Panc1 (cell line): ENCODE measurements around the gene SHC3. TPM values are rescaled to one million over a fixed set of nuclear protein-coding genes. Genes with fewer than 3 reads are reported as not detected.

Experiments
- ATAC-seq: fragments of 200-7000 bp; cut with Tn5 transposase; 2 replicates; pipeline ENCODE4 v1.9.1; 2020; ENCODE audit warnings: mild to moderate bottlenecking, moderate library complexity
- BruUV-seq: library from RNA; stranded (reverse); fragments of 400-500 nt; replicated peaks from 2 replicates; lab custom pipeline; 2021; lab: Mats Ljungman, UMichigan
- CTCF ChIA-PET: fragments of 300-600 bp; sonication (Branson Sonifier 250); formaldehyde crosslinking; loops from one replicate; lab custom pipeline; 2022; ENCODE audit warnings: antibody characterized with exemption; lab: Charles Lee
- POLR2A ChIA-PET: fragments of 300-600 bp; sonication (Branson Sonifier 250); formaldehyde crosslinking; loops from one replicate; lab custom pipeline; 2022; ENCODE audit warnings: antibody characterized with exemption; lab: Charles Lee
- DNase-seq: peaks from one replicate; pipeline ENCODE4 v3.0.0-alpha.2; 2010; ENCODE audit warnings: low read depth, low spot score
- H3K27ac ChIP-seq: 2 replicates; pipeline ENCODE4 v1.5.1; 2011; ENCODE audit warnings: mild to moderate bottlenecking, low read length, inconsistent platforms
- H3K27me3 ChIP-seq: fragments of 200-500 bp; sonication (Bioruptor generic); 2 replicates; pipeline ENCODE4 v1.6.0; 2014; ENCODE audit warnings: low read length, inconsistent platforms; ENCODE audit not compliant: control insufficient read depth, insufficient read depth
- H3K36me3 ChIP-seq: fragments of 200-500 bp; sonication (Bioruptor generic); 2 replicates; pipeline ENCODE4 v1.5.1; 2014; ENCODE audit warnings: inconsistent platforms, mild to moderate bottlenecking, low read length, moderate library complexity; ENCODE audit not compliant: control insufficient read depth, insufficient read depth
- H3K4me1 ChIP-seq: 2 replicates; pipeline ENCODE4 v1.5.1; 2011; ENCODE audit warnings: inconsistent platforms, mild to moderate bottlenecking, low read length, moderate library complexity; ENCODE audit not compliant: control insufficient read depth, insufficient read depth
- H3K4me3 ChIP-seq, 2 experiments: 2 replicates each; pipeline ENCODE4 v1.5.1; 2011 to 2012; ENCODE audit warnings: low read depth in 2 of 2, low read length in 2 of 2, mild to moderate bottlenecking in 2 of 2, inconsistent platforms in 1 of 2, moderate library complexity in 1 of 2
- H3K9me3 ChIP-seq: fragments of 200-500 bp; sonication (Bioruptor generic); 2 replicates; pipeline ENCODE4 v1.5.1; 2014; ENCODE audit warnings: low read depth, mild to moderate bottlenecking, inconsistent platforms, low read length, moderate library complexity; ENCODE audit not compliant: control insufficient read depth, insufficient read depth
- POLR2AphosphoS5 ChIP-seq: IDR thresholded peaks from 2 replicates; pipeline ENCODE4 v1.6.1; 2012; ENCODE audit warnings: mild to moderate bottlenecking, low read depth, low read length, moderate library complexity
- SIN3A ChIP-seq: IDR thresholded peaks from 2 replicates; pipeline ENCODE4 v1.6.1; 2012; ENCODE audit warnings: low read depth, mild to moderate bottlenecking, low read length, moderate library complexity, borderline replicate concordance; ENCODE audit not compliant: insufficient read depth
- TCF7L2 ChIP-seq: IDR thresholded peaks from 2 replicates; pipeline ENCODE4 v1.6.1; 2011; ENCODE audit warnings: mild to moderate bottlenecking, low read depth, low read length, inconsistent platforms
- in situ Hi-C: cut with HindIII; loops from 2 replicates; pipeline ENCODE4 v1.10.0; 2016; ENCODE audit warnings: low sequenced_read_pairs, low pct_unique_long_range_greater_than_20kb
- intact Hi-C: fragments of 100-400 bp; cut with micrococcal nuclease; formaldehyde crosslinking; loops from one replicate; pipeline ENCODE4 v1.10.0; 2022; ENCODE audit not compliant: unreplicated experiment
- total RNA-seq: library from RNA; stranded (reverse); gene quantifications from one replicate; pipeline ENCODE4 v1.2.1, GENCODE V29; 2021; ENCODE audit not compliant: unreplicated experiment
- TF ChIP-seq, protein P1 (sequence below): fragments of 450-650 bp; IDR thresholded peaks from 2 replicates; pipeline ENCODE4 v1.5.1; 2017; ENCODE audit warnings: mild to moderate bottlenecking
- TF ChIP-seq, protein P2 (sequence below), 2 experiments: IDR thresholded peaks; 2 replicates each; pipeline ENCODE4 v1.6.1; 2011 to 2012; ENCODE audit warnings: low read depth in 2 of 2, control low read depth in 1 of 2, low read length in 1 of 2, mild to moderate bottlenecking in 1 of 2, moderate library complexity in 1 of 2; ENCODE audit not compliant: insufficient read depth in 1 of 2

SHC3 gene
- total RNA-seq, 1 experiment from 2014 or later = 1.7 TPM

DNA sequence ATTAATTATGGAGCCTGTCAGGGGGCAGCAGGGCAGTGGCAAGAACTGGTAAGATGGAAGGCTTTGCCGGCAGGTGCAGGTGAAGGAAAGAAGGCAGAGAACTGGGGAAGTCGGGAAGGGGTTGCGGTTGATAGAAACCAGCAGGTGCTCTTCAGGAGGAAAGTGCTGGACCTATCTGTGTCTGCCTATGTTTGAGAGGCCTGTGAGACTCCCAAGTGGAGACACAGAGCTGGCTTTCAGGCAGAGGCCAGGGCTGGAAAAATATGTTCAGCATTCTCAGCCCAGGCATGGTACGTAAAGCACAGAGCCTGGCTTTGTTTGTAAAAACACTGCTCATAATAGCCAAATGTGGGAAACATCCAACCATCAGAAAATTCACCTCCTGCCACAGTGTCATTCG, 117.8 kb downstream of the SHC3 start:
- Histone ChIP-seq H3K27me3 (no peaks in the 10 kb centered on the region), H3K4me3 (no peak overlapping the region), H3K27ac (no peak overlapping the region), H3K4me1 (no peaks in the 10 kb centered on the region), H3K9me3 (no peaks in the 10 kb centered on the region), H3K36me3 (no peaks in the 10 kb centered on the region)
- intact Hi-C loops (no loop called here), in situ Hi-C loops (no loop called here)
- POLR2A ChIA-PET = no interaction called here
- CTCF ChIA-PET = no interaction called here
- BruUV-seq = no TSS peak
- no peak for DNase-seq
- no peak for ATAC-seq
- TF ChIP-seq, protein P1, sequence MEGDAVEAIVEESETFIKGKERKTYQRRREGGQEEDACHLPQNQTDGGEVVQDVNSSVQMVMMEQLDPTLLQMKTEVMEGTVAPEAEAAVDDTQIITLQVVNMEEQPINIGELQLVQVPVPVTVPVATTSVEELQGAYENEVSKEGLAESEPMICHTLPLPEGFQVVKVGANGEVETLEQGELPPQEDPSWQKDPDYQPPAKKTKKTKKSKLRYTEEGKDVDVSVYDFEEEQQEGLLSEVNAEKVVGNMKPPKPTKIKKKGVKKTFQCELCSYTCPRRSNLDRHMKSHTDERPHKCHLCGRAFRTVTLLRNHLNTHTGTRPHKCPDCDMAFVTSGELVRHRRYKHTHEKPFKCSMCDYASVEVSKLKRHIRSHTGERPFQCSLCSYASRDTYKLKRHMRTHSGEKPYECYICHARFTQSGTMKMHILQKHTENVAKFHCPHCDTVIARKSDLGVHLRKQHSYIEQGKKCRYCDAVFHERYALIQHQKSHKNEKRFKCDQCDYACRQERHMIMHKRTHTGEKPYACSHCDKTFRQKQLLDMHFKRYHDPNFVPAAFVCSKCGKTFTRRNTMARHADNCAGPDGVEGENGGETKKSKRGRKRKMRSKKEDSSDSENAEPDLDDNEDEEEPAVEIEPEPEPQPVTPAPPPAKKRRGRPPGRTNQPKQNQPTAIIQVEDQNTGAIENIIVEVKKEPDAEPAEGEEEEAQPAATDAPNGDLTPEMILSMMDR = no peak
- TF ChIP-seq, protein P2, sequence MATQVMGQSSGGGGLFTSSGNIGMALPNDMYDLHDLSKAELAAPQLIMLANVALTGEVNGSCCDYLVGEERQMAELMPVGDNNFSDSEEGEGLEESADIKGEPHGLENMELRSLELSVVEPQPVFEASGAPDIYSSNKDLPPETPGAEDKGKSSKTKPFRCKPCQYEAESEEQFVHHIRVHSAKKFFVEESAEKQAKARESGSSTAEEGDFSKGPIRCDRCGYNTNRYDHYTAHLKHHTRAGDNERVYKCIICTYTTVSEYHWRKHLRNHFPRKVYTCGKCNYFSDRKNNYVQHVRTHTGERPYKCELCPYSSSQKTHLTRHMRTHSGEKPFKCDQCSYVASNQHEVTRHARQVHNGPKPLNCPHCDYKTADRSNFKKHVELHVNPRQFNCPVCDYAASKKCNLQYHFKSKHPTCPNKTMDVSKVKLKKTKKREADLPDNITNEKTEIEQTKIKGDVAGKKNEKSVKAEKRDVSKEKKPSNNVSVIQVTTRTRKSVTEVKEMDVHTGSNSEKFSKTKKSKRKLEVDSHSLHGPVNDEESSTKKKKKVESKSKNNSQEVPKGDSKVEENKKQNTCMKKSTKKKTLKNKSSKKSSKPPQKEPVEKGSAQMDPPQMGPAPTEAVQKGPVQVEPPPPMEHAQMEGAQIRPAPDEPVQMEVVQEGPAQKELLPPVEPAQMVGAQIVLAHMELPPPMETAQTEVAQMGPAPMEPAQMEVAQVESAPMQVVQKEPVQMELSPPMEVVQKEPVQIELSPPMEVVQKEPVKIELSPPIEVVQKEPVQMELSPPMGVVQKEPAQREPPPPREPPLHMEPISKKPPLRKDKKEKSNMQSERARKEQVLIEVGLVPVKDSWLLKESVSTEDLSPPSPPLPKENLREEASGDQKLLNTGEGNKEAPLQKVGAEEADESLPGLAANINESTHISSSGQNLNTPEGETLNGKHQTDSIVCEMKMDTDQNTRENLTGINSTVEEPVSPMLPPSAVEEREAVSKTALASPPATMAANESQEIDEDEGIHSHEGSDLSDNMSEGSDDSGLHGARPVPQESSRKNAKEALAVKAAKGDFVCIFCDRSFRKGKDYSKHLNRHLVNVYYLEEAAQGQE (IDR thresholded peaks at IDR 0.05; ENCODE audit: insufficient read depth in 1 of 2, low read depth in 2 of 2, low read length in 1 of 2) = no peak
- TF ChIP-seq TCF7L2 (no peak), SIN3A (no peak), POLR2AphosphoS5 (no peak)

DNA sequence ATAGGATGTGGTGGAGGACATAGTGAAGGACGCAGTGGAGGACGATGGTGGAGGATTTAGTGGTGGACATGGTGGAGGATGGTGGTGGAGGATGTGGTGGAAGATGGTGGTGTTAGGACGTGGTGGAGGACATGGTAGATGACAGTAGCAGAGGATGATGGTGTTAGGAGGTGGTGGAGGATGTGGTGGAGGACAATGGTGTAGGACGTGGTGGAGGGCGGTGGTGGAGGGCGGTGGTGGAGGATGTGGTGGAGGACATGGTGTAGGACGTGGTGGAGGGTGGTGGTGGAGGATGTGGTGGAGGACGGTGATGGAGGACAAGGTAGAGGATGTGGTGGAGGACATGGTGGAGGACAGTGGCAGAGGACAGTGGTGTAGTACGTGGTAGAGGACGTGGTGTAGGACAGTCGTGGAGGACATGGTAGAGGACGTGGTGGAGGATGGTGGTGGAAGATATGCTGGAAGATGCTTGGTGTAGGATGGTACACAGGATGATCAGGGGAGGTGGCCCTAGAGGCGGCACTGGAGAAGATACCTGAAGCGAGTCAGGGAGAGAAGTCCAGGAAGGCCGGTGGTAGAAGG, 118.6 kb downstream of the SHC3 start:
- Histone ChIP-seq H3K36me3 (no peaks in the 10 kb centered on the region), H3K27ac (no peak overlapping the region), H3K4me1 (no peaks in the 10 kb centered on the region), H3K27me3 (no peaks in the 10 kb centered on the region), H3K4me3 (no peak overlapping the region), H3K9me3 (no peaks in the 10 kb centered on the region)
- in situ Hi-C loops = no loop called here
- DNase-seq (no peak), ATAC-seq (no peak)
- POLR2A ChIA-PET = no interaction called here
- CTCF ChIA-PET = no interaction called here
- BruUV-seq = no TSS peak
- TF ChIP-seq POLR2AphosphoS5 = no peak
- TF ChIP-seq, protein P2 (IDR thresholded peaks at IDR 0.05; ENCODE audit: insufficient read depth in 1 of 2, low read depth in 2 of 2, low read length in 1 of 2) = no peak
- no peak for TF ChIP-seq SIN3A
- TF ChIP-seq, protein P1 = no peak
- intact Hi-C loops = no loop called here
